Upper lobe of left lung (tissue), 6 donors: ENCODE results near the gene LDLRAD3. TPM values are rescaled to one million over a fixed set of nuclear protein-coding genes. Genes with fewer than 3 reads are reported as not detected.

Source experiments
- ATAC-seq, 2 donors: fragments of 200-7000 bp; cut with Tn5 transposase; one replicate each; pipeline ENCODE4 v1.9.1; 2022; ENCODE audit warnings: mild to moderate bottlenecking in 2 of 2, moderate library complexity in 2 of 2; ENCODE audit not compliant: low FRiP score in 2 of 2
- DNase-seq, 2 donors: peaks; one replicate each; pipeline ENCODE4 v3.0.0-alpha.2; 2019 to 2020
- H3K27ac ChIP-seq, 4 donors: fragments of 200-600 bp; sonication (generic); one replicate each; pipeline ENCODE4 v1.5.1; 2016 to 2019
- H3K27me3 ChIP-seq, 4 donors: fragments of 200-600 bp; sonication (generic); one replicate each; pipeline ENCODE4 v1.5.1; 2017 to 2019
- H3K36me3 ChIP-seq, 4 donors: fragments of 200-600 bp; sonication (generic); one replicate each; pipeline ENCODE4 v1.5.1; 2016 to 2019
- H3K4me1 ChIP-seq, 4 donors: fragments of 200-600 bp; sonication (generic); one replicate each; pipeline ENCODE4 v1.5.1; 2018 to 2019
- H3K4me3 ChIP-seq, 4 donors: fragments of 200-600 bp; sonication (generic); one replicate each; pipeline ENCODE4 v1.5.1; 2017 to 2019; ENCODE audit warnings: mild to moderate bottlenecking in 2 of 4, moderate library complexity in 1 of 4
- H3K9me3 ChIP-seq, 4 donors: fragments of 200-600 bp; sonication (generic); one replicate each; pipeline ENCODE4 v1.5.1; 2018 to 2019
- CTCF ChIP-seq, 6 experiments: fragments of 450-650 bp in 4 of 6; fragments of 200-600 bp in 2 of 6; sonication (generic) in 2 of 6; IDR thresholded peaks; one replicate each; pipeline ENCODE4 v1.5.1; 2016 to 2019; ENCODE audit warnings: antibody characterized with exemption in 6 of 6
- EP300 ChIP-seq, 4 donors: sonication (generic); formaldehyde crosslinking; IDR thresholded peaks; one replicate each; pipeline ENCODE4 v1.5.1; 2017; ENCODE audit warnings: antibody characterized with exemption in 4 of 4, control low read depth in 2 of 4
- POLR2A ChIP-seq, 4 donors: fragments of 450-650 bp; IDR thresholded peaks; one replicate each; pipeline ENCODE4 v1.5.1; 2016 to 2017; ENCODE audit warnings: antibody characterized with exemption in 4 of 4, mild to moderate bottlenecking in 2 of 4
- POLR2AphosphoS5 ChIP-seq, 2 donors: sonication (generic); formaldehyde crosslinking; IDR thresholded peaks; one replicate each; pipeline ENCODE4 v1.5.1; 2017; ENCODE audit warnings: antibody characterized with exemption in 2 of 2
- WGBS, 2 donors: methylation state at CpG; one replicate each; pipeline ENCODE4 v1.1.5; 2017 to 2018; 5-methylcytosine and 5-hydroxymethylcytosine counted together
- total RNA-seq, 6 donors: library from RNA; depleted of rRNA in 4 of 6; stranded (reverse); fragments of >200 nt in 4 of 6; gene quantifications; one replicate each; pipeline versions ENCODE4 v1.1.0 to v1.2.1, GENCODE V29; 2016 to 2021
- donor health status: DM: no; HTN: no; CAD: no; lungs with moderate emphysema.
- donor health status: DM: no; HTN: yes; CAD: no; lungs with severe emphysema.

Gene LDLRAD3
- total RNA-seq, 6 donors from 2014 or later, result 4.4 to 16.8 (median 7.4) TPM

GRCh38 chr11:36007127-36007655 lies 63.3 kb downstream of the LDLRAD3 start:
- WGBS, 2 donors, result 91 to 94% methylated on average over 8 of the region's 8 CpGs

GRCh38 chr11:36008584-36008983 lies 64.7 kb downstream of the LDLRAD3 start:
- H3K4me3 ChIP-seq, result no peak overlapping the region
- no peaks in the 10 kb centered on the region for H3K4me1 ChIP-seq
- no peak for DNase-seq
- TF ChIP-seq POLR2AphosphoS5 (IDR thresholded peaks at IDR 0.05) (no peak), CTCF (IDR thresholded peaks at IDR 0.05) (no peak), EP300 (IDR thresholded peaks at IDR 0.05) (no peak), POLR2A (IDR thresholded peaks at IDR 0.05) (no peak)
- no peak for ATAC-seq
- WGBS, 2 donors, result 79 to 86% methylated on average over 3 of the region's 3 CpGs
- H3K27me3 ChIP-seq, result no peaks in the 10 kb centered on the region
- peaks cover 0 to 6% (median 2%) of the 10 kb centered on the region in 4 donors for H3K9me3 ChIP-seq
- no peak overlapping the region for H3K27ac ChIP-seq
- no peaks in the 10 kb centered on the region for H3K36me3 ChIP-seq

More at GRCh38 chr11:36007127-36007655, 63.3 kb downstream of the LDLRAD3 start:
- no peak overlapping the region for H3K27ac ChIP-seq
- no peaks in the 10 kb centered on the region for H3K27me3 ChIP-seq
- ATAC-seq (no peak), DNase-seq (no peak)
- peaks cover 0 to 6% (median 2%) of the 10 kb centered on the region in 4 donors for H3K9me3 ChIP-seq
- TF ChIP-seq EP300 (IDR thresholded peaks at IDR 0.05) (no peak), POLR2A (IDR thresholded peaks at IDR 0.05) (no peak), CTCF (IDR thresholded peaks at IDR 0.05) (no peak), POLR2AphosphoS5 (IDR thresholded peaks at IDR 0.05) (no peak)
- H3K36me3 ChIP-seq, result no peaks in the 10 kb centered on the region
- no peak overlapping the region for H3K4me3 ChIP-seq
- no peaks in the 10 kb centered on the region for H3K4me1 ChIP-seq

GRCh38 chr11:36009473-36009872 lies 65.6 kb downstream of the LDLRAD3 start:
- Histone ChIP-seq H3K9me3 (peaks cover 0 to 3% (median 1%) of the 10 kb centered on the region in 4 donors), H3K27me3 (no peaks in the 10 kb centered on the region), H3K27ac (no peak overlapping the region), H3K4me3 (no peak overlapping the region), H3K36me3 (no peaks in the 10 kb centered on the region), H3K4me1 (no peaks in the 10 kb centered on the region)
- 63 to 69% methylated on average over 4 of the region's 4 CpGs for WGBS, 2 donors
- no peak for ATAC-seq
- TF ChIP-seq EP300 (IDR thresholded peaks at IDR 0.05) (no peak), POLR2A (IDR thresholded peaks at IDR 0.05) (no peak), CTCF (IDR thresholded peaks at IDR 0.05) (no peak), POLR2AphosphoS5 (IDR thresholded peaks at IDR 0.05) (no peak)
- DNase-seq, result no peak

- Histone ChIP-seq H3K27ac (no peak overlapping the region), H3K9me3 (no peaks in the 10 kb centered on the region), H3K36me3 (no peaks in the 10 kb centered on the region), H3K4me3 (no peak overlapping the region), H3K27me3 (no peaks in the 10 kb centered on the region), H3K4me1 (no peaks in the 10 kb centered on the region)
- no peak for ATAC-seq
- TF ChIP-seq CTCF (IDR thresholded peaks at IDR 0.05) (no peak), EP300 (IDR thresholded peaks at IDR 0.05) (no peak), POLR2A (IDR thresholded peaks at IDR 0.05) (no peak), POLR2AphosphoS5 (IDR thresholded peaks at IDR 0.05) (no peak)
- WGBS, 2 donors, result 73 to 94% methylated on average over 2 of the region's 2 CpGs
- no peak for DNase-seq
Observed at GRCh38 chr11:36010010-36010740, 66.3 kb downstream of the LDLRAD3 start.
